ENCODE measurements around the gene ARHGAP35.
"Not testable (repeated sequence)": the region's sequence is repeated elsewhere in the genome, so short reads cannot be mapped to it uniquely, and the experiment has no call there.

Gene ARHGAP35

DNA sequence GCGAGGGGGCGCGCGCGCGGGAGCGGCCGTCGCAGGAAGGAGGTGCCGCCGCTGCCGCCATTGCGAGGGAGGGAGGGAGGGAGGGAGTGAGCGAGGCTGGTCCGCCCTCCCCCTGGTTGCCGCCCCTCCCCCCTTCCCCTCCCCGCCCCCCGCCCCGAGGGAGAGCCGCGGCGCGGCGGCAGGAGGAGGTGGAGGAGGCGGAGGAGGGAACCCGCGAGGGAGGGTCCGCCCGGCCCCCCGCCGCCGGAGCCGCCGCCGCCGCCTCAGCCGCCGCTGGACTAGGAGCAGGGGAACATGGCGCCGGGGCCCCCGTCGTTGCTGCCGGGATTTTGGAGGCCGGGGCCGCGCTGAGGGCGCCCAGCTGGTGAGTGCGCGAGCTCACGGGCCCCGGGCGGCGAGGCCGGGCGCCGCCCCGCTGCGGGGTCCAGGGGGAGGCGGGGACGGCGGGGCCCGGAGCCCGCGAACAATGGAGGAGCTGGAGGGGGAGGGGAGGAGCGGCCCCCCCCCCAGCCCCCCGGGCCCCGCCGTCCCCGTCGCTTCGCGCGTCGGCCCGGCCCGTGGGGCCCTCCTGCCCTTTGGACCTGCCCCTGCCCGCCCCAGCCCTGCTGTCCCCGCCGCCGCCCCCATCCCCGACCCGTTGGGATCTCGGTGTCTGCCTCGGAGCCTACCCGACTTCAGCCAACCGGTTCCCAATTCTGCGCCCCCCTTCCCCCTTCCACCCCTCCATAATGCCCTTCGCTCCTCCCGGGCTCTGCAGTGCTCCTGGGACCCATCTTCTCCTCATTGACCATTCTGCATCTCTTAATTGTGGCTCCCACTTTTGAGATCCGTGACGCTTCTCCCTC lies at the start of gene ARHGAP35:
TSS of gene ARHGAP35 (plus strand) at position 152 of the 845 bp plus-strand sequence. CDS start 57,679 bp downstream, outside the sequence.
- peak; percentile 83 for DNase-seq (ENCODE audit: low spot score)

DNA sequence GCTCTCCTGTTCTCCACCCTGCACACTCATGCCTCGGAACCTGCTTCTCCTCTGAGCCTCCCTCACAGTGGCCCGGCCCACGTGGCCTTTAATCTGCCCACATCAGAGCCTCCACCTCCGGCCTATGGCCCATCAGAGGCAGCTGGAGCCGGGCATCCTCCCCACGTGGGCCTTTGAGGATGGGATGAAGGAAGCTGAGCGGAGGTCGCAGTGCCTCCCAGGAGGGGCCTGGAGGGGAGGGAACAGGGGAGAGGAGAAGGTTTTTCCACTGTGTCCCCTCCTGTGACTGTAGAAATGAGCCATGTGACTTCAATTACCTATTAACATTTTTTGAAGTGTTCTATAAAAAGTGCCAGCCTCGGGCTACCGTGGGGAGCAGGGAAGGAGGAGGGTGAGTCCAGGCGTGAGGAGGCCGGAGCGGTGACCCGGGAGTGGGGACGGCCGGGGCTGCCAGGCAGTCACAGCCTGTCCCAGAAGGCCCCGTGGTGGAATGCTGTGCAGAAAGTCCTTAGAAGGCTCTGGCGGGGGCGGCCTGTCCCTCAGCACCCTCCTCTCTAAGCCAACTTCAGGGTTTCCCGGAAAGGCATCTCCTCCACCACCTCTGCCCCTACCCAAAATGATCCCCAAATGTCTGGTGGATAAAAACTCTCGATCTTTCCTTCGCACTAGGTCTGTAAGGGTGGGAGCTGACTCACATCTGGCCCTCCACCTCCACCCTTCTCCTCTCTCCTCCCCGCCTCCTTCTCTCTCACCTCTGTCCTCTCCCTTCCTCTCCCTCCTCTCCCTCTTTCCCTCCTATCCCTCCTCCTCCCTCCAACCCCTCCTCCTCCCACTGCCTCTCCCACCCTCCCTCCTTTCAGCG lies 47.6 kb upstream of the ARHGAP35 start:
- no peak for DNase-seq (ENCODE audit: low spot score)

DNA sequence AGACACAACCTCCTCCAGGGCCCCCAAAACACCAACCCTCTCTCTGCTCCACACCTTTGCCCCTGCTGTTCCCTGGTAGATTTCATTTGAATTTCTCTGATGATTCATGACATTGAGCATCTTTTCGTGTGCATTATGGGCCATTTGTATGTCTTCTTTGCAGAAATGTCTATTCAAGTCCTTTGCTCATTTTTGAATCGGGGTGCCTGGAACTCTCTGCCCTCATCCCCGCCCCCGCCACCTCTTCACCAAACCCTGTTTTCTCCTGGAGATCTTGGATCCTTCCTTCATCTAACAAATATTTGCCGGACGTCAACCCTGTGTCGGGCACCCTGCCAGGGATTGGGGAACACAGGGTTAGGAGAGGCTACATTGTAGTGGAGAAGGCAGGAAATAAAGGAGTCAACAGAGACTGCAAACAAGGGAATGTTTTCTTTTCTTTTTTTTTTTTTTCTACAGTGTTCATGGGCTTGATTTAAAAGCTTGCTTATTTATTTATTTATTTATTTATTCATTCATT lies 46.9 kb upstream of the ARHGAP35 start:
- DNase-seq (ENCODE audit: low spot score) = no peak

DNA sequence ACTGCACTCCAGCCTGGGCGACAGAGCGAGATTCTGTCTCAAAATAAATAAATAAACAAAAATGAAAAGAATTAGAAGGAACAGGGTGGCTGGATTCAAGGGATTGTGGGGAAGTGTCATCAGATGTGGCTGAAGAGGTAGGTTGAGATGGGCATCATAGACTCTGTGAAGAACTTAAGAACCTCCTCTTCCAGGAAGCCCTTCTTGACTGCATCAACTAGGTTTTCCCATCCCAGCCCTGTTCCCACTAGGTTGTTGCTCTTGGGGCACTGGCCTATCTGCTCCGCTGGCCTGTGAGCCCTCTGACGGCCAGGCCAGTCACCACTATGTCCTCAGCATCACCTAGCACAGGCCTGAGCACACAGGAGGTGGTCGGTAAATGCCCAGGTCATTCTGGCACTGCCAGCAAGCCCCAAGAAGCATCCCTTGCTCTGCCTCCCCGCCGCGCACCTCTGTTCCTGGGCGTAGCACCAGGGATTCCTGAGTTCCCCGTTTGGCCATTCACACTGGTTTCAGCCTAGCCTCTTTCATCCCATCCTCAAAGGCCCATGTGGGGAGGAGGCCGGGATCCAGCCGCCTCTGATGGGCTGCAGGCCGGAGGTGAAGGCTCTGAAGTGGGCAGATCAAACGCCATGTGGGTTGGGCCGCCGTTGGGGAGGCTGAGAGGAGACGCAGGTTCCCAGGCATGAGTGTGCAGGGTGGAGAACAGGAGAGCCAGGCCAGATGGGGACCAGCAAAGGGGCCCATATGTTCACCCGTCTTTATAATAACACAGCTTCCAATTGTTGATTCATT lies 44.8 kb upstream of the ARHGAP35 start:
- DNase-seq (ENCODE audit: low spot score) = no peak

DNA sequence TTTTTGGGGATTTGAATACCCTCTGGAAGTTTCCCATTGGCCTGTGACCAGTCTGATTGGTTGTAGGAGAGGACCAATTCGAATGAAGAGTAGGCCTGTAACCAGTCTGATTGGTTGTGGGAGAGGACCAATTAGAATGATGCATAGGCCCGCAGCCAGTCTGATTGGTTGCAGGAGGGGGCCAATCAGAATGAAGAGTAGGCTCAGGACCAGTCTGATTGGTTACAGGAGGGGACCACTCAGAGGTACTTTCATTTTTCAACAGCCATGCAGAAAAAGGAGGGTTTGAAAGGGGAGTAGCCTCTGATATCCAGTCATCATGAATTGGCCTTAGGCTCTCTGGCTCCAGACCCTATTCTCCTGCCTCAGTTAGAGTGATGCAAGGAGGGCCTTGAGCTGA lies 42.0 kb upstream of the ARHGAP35 start:
- DNase-seq (ENCODE audit: low spot score) = no peak

DNA sequence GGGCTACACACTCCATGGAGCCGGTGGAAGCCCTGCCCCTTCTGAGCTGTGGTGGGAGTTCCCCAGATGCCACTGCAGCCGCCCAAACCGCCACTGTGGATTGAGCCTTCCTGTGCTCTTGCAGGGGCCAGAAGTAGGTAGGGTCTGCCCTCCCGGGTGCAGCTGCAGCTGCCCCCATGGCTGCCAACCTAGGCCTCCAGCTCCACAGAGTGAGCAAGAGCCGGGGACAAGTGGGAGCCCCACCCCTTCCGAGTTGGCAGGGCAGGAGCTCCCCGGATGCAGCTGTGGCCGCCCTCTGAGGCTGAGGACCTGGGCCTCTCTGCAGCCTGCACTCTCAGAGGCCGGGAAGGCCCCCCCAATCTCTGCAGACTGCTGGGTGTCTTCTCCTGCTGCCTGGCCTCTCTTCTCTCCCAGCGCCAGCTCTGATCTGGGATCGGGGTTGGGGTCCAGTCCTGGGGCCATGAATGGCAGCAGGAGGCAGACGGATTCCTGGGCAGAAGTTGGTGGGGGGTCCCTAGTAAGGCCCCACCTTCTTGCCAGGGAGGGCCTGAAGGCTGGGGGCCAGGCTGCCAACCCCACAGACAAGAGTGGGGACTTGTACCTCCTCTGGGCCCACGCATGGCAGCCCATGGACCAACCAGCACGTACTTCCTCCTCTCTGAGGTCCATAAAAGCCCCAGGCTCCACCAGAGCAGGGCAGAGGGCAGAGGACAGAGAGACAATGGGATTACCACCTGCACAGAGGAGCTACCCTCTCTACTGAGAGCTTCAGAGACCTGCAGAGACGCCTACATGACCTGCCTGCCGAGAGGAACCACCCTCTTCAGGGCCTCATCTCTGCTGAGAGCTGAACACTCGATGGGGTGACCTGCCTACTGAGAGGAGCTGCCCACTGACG lies 39.0 kb upstream of the ARHGAP35 start:
- no peak for DNase-seq (ENCODE audit: low spot score)

DNA sequence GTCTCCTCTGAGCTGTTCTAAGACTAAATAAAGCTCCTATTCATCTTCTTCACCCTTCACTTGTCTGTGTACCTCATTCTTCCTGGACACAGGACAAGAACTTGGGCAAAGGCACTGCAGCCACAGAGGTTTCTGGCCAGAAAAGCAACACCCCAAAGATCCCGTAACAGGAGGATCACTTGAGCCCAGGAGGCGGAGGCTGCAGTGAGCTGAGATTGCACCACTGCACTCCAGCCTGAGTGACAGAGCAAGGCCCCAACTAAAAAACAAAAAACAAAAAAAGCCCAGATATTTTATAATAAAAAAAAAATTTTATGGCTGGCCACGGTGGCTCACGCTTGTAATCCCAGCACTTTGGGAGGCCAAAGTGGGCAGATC lies 38.4 kb upstream of the ARHGAP35 start:
- DNase-seq (ENCODE audit: low spot score) = not testable (repeated sequence)

DNA sequence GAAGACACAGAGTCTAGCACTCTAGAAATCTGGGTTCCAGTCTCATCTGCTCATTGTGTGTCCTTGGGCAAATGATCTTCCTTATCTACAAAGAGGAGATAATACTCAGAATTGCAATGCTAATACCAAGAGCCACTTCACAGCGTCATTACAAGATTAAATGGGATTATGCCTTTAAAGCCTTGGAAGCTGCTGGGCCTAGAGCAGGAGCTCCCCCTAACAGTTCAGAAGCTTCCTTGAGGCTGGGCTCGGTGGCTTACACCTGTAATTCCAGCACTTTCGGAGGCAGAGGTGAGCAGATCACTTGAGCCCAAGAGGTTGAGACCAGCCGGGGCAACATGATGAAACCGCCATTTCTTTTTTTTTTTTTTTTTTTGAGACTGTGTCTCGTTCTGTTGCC lies 37.7 kb upstream of the ARHGAP35 start:
- DNase-seq (ENCODE audit: low spot score) = no peak

DNA sequence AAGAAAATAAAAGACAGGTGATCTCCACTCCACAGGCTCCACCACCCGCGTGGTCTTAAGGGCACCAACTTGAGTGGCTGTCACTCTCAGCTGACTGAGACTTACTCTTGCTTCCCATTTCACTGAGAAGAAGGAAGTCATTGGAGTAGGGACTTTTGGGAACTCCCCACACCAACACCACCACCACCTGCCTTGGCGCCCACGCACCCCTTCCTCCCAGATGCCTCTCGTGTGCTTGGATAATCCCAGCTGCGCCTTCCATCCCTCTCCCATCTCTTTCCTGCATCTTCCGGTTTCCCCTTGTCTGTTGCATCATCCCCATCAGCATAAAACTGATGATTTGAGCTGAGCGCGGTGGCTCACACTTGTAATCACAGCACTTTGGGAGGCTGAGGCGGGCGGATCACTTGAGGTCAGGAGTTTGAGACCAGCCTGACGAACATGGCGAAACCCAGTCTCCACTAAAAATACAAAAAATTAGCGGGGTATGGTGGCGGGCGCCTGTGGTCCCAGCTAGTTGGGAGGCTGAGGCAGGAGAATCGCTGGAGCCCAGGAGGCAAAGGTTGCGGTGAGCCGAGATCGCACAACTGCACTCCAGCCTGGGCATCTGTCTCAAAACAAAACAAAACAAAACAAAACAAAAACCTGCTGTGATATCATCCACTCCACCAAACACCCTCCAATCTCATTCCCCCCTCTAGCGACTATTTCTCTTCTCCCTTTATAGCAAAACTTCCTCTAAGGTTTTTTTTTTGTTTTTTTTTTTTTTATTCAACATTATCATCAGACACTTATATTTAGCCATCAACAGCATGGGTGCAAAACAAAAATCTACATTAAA lies 35.7 kb upstream of the ARHGAP35 start:
- no peak for DNase-seq (ENCODE audit: low spot score)

DNA sequence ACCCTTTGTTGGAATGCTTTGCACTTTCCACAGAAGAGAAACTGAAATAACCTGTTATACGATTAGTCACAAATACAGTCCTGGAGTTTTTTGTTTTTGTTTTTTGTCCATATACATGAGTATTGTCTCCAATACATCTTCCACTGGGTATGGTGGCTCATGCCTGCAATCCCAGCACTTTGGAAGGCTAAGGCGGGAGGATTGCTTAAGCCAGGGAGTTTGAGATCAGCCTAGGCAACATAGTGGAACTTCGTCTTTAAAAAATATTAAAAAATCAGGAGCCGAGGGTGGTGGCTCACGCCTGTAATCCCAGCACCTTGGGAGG lies 35.1 kb upstream of the ARHGAP35 start:
- DNase-seq (ENCODE audit: low spot score) = no peak

DNA sequence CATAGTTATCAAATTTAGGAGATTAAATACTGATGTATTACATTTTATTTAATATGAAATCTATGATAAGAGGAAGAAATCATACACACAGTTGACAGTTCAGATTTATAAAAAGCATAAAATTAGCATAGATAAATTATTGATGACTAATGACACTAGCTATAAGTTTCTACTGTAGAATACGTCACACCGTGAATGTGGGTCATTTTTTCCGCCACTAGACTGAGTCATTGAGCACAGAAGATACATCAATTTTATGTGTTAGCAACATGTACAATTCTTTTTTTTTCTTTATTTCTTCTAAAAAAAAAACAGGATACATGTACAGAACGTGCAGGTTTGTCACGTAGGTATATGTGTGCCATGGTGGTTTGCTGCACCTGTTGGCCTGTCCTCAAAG lies 32.3 kb upstream of the ARHGAP35 start:
- no peak for DNase-seq (ENCODE audit: low spot score)

DNA sequence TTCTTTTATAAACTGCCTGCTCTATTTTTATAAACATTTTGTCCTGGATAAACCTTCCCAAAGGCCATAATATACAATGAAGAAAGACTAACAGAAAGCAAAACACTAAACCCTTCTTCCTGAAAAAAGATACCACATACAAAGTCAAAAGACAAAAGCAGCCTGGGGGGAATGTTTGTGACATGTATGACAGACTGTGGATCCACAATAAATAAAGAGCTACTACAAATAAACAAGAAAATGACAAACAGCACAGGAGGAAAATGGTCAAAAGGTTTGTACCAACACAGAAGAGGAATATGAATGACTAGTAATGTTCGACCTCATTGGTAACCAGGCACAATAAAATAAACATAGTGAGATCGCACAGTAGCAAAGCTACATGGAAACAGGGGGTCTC lies 29.9 kb upstream of the ARHGAP35 start:
- DNase-seq (ENCODE audit: low spot score) = no peak

DNA sequence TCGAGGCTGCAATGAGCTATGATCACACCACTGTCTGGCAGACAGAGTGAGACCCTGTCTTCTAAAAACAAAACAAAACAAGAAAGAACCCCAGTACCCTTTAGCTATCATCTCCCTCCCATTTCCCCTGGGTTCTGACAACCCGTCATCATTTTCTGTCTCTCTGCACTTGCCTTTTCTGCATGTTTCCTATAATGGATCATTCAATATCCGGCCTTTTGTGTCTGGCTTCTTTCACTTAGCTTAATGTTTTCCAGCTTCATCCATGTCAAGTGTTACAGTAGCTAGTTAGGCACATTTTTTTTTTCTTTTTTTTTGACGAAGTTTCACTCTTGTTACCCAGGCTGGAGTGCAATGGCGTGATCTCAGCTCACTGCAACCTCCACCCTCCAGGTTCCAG lies 26.7 kb upstream of the ARHGAP35 start:
- no peak for DNase-seq (ENCODE audit: low spot score)

DNA sequence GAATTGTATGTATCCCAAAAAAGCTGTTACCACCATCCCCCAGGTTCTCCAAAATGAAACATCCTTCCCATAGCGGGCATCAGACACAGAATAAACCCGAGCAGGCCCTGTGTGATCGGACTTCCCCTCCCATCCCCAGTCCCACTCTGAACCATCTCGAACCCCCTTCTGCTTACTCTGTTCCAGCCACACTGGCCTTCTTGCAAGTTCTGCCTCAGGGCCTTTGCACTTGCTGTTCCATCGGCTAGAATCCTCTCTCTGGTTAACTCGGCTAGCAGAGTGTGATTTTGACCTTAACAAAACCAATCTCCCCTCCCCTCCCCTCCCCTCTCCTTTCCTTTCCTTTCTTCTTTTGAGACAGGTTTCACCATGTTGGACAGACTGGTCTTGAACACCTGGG lies 25.8 kb upstream of the ARHGAP35 start:
- no peak for DNase-seq (ENCODE audit: low spot score)

DNA sequence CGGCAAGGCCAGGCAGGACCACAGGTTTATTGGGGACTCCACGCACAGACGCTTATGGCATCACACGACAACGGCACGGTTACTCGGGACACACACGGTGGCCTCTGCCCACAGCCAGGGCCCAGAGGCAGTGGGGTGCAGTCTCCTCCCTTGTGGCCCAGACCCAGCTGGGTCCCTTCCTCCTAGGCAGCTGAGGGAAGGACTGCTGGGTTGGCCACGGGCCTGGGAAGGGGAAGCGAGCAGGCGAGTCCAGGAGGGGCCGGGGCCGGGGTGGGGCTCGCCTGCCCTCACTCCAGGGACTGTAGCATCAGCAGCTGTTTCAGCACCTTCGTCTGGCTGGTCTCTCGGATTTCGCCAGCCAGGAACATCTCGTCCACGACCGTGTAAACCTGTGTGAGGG lies 22.6 kb upstream of the ARHGAP35 start:
- DNase-seq (ENCODE audit: low spot score) = no peak

DNA sequence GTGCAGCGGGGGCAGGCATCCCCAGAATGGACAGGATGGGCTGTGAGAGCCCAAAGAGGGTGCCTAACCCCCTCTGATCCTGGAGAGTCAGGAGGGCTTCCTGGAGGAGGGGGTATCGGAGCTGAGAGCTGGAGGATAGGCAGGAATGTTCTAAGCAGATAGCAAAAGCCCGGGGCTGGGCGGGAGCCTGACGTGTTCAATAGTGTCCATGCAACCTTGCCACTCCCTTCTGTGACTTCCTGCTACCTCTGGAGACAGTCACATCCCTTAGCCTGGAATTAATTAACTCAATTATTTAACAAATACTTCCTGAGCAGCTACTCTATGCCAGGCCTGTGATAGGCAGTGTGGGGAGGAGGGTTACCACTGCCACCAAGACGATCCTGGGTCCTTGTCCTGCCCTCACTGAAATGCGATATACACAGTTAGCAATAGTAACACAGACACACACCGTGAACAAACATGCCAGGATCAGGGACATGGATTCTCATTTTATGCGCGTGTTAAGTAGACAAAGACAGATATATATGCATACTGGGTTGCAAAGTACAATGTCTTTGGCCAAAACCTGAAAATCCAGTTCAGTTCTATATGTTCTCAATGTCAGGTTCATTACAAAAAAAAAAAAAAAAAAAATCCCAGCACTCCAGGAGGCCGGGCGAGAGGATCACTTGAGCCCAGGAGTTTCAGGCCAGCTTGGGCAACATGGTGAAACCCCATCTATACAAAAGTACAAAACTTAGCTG lies 20.9 kb upstream of the ARHGAP35 start:
- DNase-seq (ENCODE audit: low spot score) = no peak

DNA sequence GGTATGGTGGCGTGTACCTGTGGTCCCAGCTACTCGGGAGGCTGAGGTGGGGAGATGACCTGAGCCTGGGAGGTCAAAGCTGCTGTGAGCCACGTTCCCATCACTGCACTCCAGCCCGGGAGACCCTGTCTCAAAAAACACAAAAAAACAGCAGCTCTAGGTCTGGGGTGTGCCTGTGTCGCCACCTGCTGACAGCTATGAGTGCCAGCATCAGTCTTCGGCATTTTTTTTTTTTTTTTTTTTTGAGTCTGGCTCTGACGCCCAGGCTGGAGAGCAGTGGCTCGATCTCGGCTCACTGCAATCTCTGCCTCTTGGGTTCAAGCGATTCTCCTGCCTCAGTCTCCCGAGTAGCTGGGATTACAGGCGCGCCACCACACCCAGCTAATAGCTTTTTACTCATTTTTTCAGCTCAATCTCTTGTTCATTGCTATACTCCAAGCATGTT lies 20.3 kb upstream of the ARHGAP35 start:
- DNase-seq (ENCODE audit: low spot score) = peak; percentile 75

DNA sequence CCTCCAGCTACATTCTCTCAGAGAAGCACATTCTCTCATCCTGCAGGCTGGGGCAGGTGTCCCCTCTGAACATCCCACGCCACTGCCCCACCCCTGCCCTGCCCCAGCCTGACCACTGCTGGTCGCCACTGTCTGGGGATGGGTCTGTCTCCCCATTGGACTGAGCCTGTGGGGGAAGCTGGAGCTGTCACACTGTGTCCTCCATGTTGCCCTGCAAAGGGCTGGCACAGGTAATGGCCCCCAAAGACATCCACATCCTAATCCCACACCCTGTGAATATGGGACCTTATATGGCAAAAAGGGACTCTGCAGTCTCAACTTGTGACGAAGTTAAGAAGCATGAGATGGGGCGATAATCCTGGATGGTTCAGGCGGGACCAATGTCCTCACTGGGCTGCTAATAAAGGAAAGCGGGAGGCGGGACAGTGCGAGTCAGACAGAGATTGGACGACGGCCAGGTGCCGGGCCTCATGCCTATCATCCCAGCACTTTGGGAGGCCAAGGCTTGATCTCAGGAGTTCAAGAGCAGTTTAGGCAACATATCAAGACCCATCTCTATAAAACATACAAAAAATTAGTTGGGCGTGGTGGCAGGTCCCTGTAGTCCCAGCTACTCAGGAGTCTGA lies 19.2 kb upstream of the ARHGAP35 start:
- no peak for DNase-seq (ENCODE audit: low spot score)

DNA sequence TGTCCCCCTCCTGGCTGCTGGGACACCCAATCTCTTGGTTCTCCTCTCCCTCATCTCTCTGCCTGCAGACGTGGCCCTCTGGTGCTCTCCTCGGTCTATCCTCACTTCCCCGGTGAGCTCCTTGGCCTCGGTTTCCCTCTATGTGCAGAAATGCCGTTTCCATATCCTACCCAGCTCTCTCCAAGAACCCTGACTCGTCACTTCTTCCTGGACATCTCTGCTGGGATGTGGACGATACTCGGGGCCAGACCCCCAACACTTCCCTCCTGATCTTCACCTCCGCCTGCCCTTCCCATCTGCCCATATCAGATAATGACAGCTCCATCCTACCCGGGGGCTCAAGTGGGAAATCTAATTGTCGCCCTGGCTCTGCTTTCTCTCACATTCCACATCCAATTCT lies 18.0 kb upstream of the ARHGAP35 start:
- no peak for DNase-seq (ENCODE audit: low spot score)

Data from iPS-NIHi11 (cell line).